Thoracic aorta (tissue), 2 donors: ENCODE data around the gene ATXN10. TPM values are rescaled to one million over a fixed set of nuclear protein-coding genes. Genes with fewer than 3 reads are reported as not detected.

Experiments
- ATAC-seq: fragments of 150-250 bp; one replicate; pipeline ENCODE4 v1.8.0; 2017; ENCODE audit warnings: low read depth; ENCODE audit not compliant: insufficient number of reproducible peaks, low FRiP score
- DNase-seq: peaks from one replicate; pipeline ENCODE4 v3.0.0-alpha.2; 2020; ENCODE audit warnings: low spot score
- H3K27ac ChIP-seq, 2 donors: fragments of 200-600 bp; sonication (generic); 1 replicate in 1 of 2; 2 replicates in 1 of 2; pipeline ENCODE4 v1.5.1; 2016; ENCODE audit warnings: mild to moderate bottlenecking in 2 of 2, moderate library complexity in 2 of 2
- H3K27me3 ChIP-seq: fragments of 200-600 bp; sonication (generic); replicated peaks from 2 replicates; pipeline ENCODE4 v1.6.0; 2016; ENCODE audit warnings: mild to moderate bottlenecking; ENCODE audit not compliant: insufficient read depth
- H3K36me3 ChIP-seq: fragments of 200-600 bp; sonication (generic); one replicate; pipeline ENCODE4 v1.5.1; 2016
- H3K4me1 ChIP-seq, 2 donors: fragments of 200-600 bp; sonication (generic); 1 replicate in 1 of 2; 2 replicates in 1 of 2; pipeline versions ENCODE4 v1.5.1 to v1.6.0; 2016; ENCODE audit warnings: low read depth in 2 of 2, mild to moderate bottlenecking in 1 of 2; ENCODE audit not compliant: control insufficient read depth in 1 of 2
- H3K4me3 ChIP-seq: fragments of 200-600 bp; sonication (generic); 2 replicates; pipeline ENCODE4 v1.5.1; 2016; ENCODE audit warnings: mild to moderate bottlenecking
- H3K9me3 ChIP-seq: fragments of 200-600 bp; sonication (generic); 2 replicates; pipeline ENCODE4 v1.5.1; 2016
- total RNA-seq, 2 donors: library from RNA; depleted of rRNA; stranded (reverse); fragments of >200 nt; gene quantifications; one replicate each; pipeline versions ENCODE4 v1.1.0 to v1.2.3, GENCODE V29; 2016
- TF ChIP-seq, protein P1 (sequence below): fragments of 200-600 bp; sonication (generic); IDR thresholded peaks from one replicate; pipeline ENCODE4 v1.5.1; 2019; ENCODE audit warnings: antibody characterized with exemption

The ATXN10 gene
- total RNA-seq, 2 donors from 2014 or later, result 52.9 to 164 TPM

DNA sequence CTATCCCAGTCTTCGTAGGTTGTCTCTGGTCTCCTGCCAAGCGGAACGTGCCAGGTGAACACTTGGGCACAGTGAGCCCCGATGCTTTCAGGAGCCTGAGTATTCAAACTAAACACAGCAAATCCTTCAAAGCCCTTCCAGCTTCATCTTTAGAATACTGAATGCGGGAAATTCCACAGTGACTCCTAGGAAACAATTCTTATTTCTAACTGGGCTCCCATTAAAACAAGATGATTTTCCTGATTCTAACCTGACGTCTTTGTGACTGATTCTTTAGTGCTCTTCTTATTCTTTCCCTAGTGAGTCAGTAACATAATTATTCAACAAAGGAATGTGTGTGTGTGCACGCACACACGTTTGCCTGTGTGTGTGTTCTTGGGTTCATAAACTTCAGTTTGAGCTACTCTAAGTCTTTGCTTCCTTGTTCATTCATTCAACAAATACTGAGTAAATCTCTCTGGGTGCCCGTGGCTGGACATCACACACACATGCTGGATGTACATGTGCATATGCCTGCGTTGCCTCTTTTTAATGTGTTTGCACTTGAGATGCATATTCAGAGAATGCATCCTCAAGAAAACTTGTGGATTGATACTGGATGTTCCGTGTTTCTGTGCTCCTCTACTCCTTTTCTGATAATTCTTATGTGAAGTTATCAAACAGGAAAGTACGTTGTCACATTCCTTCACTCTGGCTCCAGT lies 170.8 kb downstream of the ATXN10 start:
- ATAC-seq (no peak), DNase-seq (no peak)
- Histone ChIP-seq H3K27ac (no peak overlapping the region), H3K36me3 (no peaks in the 10 kb centered on the region), H3K4me1 (no peaks in the 10 kb centered on the region), H3K27me3 (no peaks in the 10 kb centered on the region), H3K9me3 (no peaks in the 10 kb centered on the region), H3K4me3 (no peak overlapping the region)
- TF ChIP-seq, protein P1, sequence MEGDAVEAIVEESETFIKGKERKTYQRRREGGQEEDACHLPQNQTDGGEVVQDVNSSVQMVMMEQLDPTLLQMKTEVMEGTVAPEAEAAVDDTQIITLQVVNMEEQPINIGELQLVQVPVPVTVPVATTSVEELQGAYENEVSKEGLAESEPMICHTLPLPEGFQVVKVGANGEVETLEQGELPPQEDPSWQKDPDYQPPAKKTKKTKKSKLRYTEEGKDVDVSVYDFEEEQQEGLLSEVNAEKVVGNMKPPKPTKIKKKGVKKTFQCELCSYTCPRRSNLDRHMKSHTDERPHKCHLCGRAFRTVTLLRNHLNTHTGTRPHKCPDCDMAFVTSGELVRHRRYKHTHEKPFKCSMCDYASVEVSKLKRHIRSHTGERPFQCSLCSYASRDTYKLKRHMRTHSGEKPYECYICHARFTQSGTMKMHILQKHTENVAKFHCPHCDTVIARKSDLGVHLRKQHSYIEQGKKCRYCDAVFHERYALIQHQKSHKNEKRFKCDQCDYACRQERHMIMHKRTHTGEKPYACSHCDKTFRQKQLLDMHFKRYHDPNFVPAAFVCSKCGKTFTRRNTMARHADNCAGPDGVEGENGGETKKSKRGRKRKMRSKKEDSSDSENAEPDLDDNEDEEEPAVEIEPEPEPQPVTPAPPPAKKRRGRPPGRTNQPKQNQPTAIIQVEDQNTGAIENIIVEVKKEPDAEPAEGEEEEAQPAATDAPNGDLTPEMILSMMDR, result no peak

DNA sequence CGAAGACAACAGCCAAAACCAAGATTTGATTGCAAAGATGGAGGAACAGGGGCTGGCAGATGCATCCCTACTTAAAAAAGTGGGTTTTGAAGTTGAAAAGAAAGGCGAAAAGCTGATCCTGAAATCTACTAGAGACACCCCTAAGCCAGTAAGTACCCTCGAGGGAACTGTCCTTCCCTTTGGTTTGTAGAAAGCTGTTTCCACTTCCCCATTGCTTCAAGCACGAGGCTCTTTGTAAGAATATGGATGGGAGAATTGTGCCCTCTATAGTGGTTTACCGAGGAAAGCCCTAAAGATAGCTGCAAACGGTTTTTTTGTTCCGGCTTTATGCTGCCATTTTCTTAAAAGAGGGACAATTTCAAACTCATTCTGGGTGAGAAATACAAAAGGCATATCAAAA lies 171.4 kb downstream of the ATXN10 start:
- no peaks in the 10 kb centered on the region for H3K36me3 ChIP-seq
- ATAC-seq, result no peak
- H3K9me3 ChIP-seq, result no peaks in the 10 kb centered on the region
- H3K27me3 ChIP-seq, result no peaks in the 10 kb centered on the region
- TF ChIP-seq, protein P1, result no peak
- no peak overlapping the region for H3K4me3 ChIP-seq
- no peaks in the 10 kb centered on the region for H3K4me1 ChIP-seq
- no peak overlapping the region for H3K27ac ChIP-seq
- DNase-seq, result no peak

DNA sequence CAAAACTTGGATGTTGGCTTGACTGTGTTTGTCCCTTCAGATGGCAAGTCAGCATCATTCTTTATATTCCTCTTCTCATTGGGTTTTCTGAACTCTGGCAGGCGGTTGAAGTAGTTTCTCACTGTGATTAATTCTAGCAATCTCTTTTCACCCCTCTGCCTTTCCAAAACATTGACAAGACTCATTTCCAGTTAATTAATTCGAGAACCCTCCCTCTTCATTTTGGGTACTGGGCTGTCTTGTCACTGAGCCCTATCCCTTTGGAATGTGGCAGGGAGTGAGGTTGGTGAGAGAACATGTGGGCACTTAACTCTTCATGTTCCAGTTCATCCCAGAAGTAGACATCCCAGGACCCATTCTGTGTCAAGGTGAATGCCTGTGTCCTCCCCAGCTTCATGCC lies 172.4 kb downstream of the ATXN10 start:
- no peaks in the 10 kb centered on the region for H3K27me3 ChIP-seq
- no peaks in the 10 kb centered on the region for H3K4me1 ChIP-seq
- TF ChIP-seq, protein P1, result no peak
- H3K9me3 ChIP-seq, result no peaks in the 10 kb centered on the region
- no peak overlapping the region for H3K4me3 ChIP-seq
- no peaks in the 10 kb centered on the region for H3K36me3 ChIP-seq
- H3K27ac ChIP-seq, result no peak overlapping the region
- no peak for DNase-seq
- no peak for ATAC-seq

DNA sequence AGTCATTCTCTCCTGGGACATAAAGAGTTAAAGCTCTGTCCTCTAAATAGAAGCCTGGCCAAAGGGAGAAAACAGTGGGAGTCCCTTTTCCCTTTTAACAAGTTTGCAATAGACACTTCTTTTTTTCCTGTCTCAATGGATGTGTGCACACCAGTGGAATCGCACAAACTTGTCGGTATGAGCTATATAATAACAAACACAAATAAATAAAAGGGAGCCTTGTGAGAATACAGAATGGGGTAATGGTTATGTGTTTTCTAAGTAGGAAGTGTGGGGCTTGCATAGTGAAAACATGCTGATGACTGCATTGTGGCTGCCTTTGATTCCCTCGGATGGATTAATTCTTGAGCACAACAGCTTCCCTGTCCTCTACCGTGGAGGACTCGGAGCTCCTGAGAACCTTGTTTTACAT lies 173.4 kb downstream of the ATXN10 start:
- Histone ChIP-seq H3K9me3 (no peaks in the 10 kb centered on the region), H3K27ac (no peak overlapping the region), H3K4me1 (no peaks in the 10 kb centered on the region), H3K4me3 (no peak overlapping the region), H3K27me3 (no peaks in the 10 kb centered on the region), H3K36me3 (no peaks in the 10 kb centered on the region)
- TF ChIP-seq, protein P1, result no peak
- ATAC-seq, result no peak
- DNase-seq, result no peak

DNA sequence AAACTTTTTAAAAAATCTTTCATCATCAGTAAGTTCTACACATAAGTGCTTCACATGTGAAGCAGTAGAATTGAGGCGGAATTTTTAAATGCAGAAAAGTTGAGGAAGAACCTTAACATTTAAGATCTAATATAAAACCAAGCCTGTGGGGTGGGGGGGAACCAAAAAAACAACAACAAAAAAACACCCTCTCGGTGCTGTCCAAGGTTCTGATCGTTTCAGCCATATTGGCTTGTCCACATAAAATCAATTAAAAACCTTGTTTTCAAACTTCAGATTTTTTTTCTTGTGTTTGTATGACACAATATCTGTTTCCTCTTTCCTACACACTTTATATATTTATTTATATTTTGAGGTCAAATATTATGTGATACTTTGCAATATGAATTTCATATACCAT lies 175.3 kb downstream of the ATXN10 start:
- ATAC-seq, result no peak
- no peak for DNase-seq
- H3K36me3 ChIP-seq, result peaks cover 3% of the 10 kb centered on the region

More for the DNA sequence above, 175.3 kb downstream of the ATXN10 start:
- Histone ChIP-seq H3K4me3 (no peak overlapping the region), H3K27ac (no peak overlapping the region), H3K9me3 (no peaks in the 10 kb centered on the region), H3K27me3 (no peaks in the 10 kb centered on the region), H3K4me1 (no peaks in the 10 kb centered on the region)
- TF ChIP-seq, protein P1, result no peak
